ENCODE results near the gene DBP.

DBP gene

GRCh38 chr19:48656840-48657474 lies 19.8 kb upstream of the DBP start:
- no peak overlapping the region for H3K4me3 ChIP-seq (ENCODE audit: low read length)
- no peak for TF ChIP-seq ZNF274 (IDR thresholded peaks at IDR 0.05; ENCODE audit: low read depth, low read length)

- H3K4me3 ChIP-seq (ENCODE audit: low read length), result no peak overlapping the region
- no peak for TF ChIP-seq ZNF274 (IDR thresholded peaks at IDR 0.05; ENCODE audit: low read depth, low read length)
Measured at GRCh38 chr19:48654299-48655059, 17.3 kb upstream of the DBP start.

DNA sequence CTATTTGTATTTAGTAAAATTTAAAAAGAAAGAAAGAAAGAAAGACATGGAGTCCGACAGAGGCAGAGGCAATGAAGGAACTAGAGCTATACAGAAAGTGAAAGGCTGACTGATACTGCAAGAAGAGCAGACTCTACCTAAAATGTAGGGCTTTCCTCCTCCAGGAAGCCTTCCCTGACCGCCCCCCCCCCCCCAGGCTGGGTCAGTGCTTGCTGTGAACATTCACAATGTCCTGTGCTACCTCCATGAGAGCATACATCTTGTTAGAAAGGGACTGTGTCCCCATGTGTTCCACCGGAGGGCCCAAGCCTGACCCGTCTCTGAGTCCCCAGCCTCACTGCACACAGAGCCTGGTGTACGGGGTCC lies 14.5 kb upstream of the DBP start:
- no peak for TF ChIP-seq ZNF274 (IDR thresholded peaks at IDR 0.05; ENCODE audit: low read depth, low read length)
- no peak overlapping the region for H3K4me3 ChIP-seq (ENCODE audit: low read length)

DNA sequence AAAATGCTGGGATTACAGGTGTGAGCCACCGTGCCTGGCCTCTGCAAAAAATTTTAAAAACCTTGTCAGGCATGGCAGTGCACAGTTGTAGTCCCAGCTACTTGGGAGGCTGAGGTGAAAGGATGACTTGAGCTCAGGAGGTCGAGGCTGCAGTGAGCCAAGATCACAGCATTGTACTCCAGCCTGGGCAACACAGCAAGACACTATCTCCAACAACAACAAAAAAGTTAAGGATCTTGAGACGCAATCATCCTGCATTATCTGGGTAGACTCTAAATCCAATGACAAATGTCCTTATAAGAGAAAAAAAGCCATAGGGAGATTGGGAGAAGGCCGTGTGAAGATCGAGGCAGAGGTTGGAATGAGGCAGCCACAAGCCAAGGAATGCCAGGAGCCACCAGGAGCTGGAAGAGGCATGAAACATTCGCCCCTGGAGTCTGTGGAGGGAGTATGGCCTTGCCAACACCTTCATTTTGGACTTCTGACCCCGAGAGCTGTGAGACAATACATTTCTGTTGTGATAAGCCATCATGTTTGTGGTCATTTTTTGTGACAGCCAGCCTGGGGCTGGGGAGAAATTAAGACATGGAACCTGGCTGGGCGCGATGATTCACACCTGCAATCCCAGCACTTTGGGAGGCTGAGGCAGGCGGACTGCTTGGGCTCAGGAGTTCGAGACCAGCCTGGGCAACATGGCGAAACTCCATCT lies 13.9 kb upstream of the DBP start:
- no peak overlapping the region for H3K4me3 ChIP-seq (ENCODE audit: low read length)
- no peak for TF ChIP-seq ZNF274 (IDR thresholded peaks at IDR 0.05; ENCODE audit: low read depth, low read length)

DNA sequence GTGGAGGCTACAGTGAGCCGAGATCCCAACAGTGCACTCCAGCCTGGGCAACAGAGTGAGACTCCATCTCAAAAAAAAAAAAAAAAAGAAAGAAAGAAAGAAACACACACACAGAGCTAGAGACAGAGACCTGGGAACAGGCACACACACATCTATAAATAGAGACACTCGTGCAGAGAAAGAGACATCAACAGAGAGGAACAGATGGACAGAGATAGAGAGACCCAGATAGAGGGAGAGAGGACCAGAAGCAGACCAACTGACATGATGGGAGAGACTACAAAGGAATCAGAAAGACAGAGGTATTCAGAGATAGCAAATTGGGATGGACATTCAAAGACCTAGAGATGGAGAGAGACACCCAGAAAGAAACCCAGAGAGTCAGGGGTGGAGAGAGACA lies 11.0 kb upstream of the DBP start:
- H3K4me3 ChIP-seq (ENCODE audit: low read length), result no peak overlapping the region
- TF ChIP-seq ZNF274 (IDR thresholded peaks at IDR 0.05; ENCODE audit: low read depth, low read length), result no peak

- H3K4me3 ChIP-seq (ENCODE audit: low read length), result no peak overlapping the region
- TF ChIP-seq ZNF274 (IDR thresholded peaks at IDR 0.05; ENCODE audit: low read depth, low read length), result no peak
Measured at GRCh38 chr19:48646722-48647216, 9.6 kb upstream of the DBP start.

- TF ChIP-seq ZNF274 (IDR thresholded peaks at IDR 0.05; ENCODE audit: low read depth, low read length), result no peak
- H3K4me3 ChIP-seq (ENCODE audit: low read length), result peak within 1 kb of the TSS; percentile 44; the same call in 1 of the 2 replicates
Measured at GRCh38 chr19:48646001-48646721, 9.0 kb upstream of the DBP start, which contains the start of gene CA11. TSS of gene CA11 (minus strand) at chr19:48646187. CDS start at chr19:48645632, 555 bp downstream.

- H3K4me3 ChIP-seq (ENCODE audit: low read length), result peak overlapping the region; percentile 44; the same call in 1 of the 2 replicates
- no peak for TF ChIP-seq ZNF274 (IDR thresholded peaks at IDR 0.05; ENCODE audit: low read depth, low read length)
Measured at GRCh38 chr19:48645620-48646000, 8.4 kb upstream of the DBP start.

DNA sequence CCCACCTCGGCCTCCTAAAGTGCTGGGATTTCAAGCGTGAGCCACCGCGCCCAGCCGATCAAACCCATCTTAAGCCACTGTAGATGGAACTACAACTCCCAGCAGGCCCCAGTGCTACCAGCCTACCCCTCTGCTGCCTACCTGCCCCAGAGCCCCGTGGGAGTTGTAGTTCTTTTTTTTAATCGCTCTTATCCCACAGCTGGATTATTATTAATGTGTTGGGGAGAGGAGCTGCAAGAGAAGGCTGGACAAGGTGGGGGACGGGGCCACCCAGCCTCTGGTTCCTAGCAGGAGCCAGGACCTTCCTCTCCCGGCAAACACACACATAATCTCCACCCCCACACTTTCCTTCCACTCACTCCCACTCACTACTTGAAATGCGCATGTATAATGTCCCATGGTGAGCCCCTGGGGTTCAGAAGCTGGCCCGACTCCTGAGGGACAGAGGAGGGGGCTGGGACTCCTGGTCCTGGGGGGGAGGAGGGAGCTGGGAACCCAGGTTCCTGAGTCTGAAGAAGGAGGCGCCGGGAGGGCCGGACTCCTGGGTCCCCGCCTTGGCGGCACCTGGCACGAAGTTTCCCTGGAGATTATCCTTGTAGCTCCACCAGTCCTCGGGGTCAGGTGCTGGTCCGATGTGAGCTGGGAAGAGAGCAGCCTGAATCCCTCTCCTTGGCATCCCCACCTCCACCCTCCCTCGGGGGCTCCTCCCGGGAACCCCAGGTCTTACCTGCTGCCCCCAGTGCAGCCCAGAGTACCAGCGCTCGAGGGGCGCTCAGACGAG lies 7.8 kb upstream of the DBP start:
- no peak overlapping the region for H3K4me3 ChIP-seq (ENCODE audit: low read length)
- TF ChIP-seq ZNF274 (IDR thresholded peaks at IDR 0.05; ENCODE audit: low read depth, low read length), result no peak

DNA sequence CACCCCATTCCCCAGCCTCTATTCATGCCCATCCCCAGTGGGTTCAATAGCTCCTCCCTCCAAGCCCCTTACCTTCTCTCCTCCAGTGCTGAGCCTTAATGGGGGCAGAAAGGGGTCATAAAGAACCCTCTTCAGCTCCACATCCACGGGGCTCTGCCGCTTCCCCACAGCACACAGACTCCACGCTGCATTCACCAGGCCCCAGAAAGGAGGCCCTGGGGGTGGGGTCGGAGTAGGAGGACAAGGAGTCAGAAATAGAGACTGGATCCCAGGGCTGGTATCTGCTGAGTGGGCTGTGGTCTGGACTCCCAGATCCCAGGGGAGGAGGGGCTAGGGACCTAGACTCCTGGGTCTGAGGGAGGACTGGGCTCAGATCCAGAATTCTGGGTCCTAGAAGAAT lies 7.2 kb upstream of the DBP start:
- TF ChIP-seq ZNF274 (IDR thresholded peaks at IDR 0.05; ENCODE audit: low read depth, low read length), result no peak
- H3K4me3 ChIP-seq (ENCODE audit: low read length), result no peak overlapping the region

GRCh38 chr19:48642862-48643261 lies 5.7 kb upstream of the DBP start:
- H3K4me3 ChIP-seq (ENCODE audit: low read length), result no peak overlapping the region
- TF ChIP-seq ZNF274 (IDR thresholded peaks at IDR 0.05; ENCODE audit: low read depth, low read length), result no peak

- no peak overlapping the region for H3K4me3 ChIP-seq (ENCODE audit: low read length)
- TF ChIP-seq ZNF274 (IDR thresholded peaks at IDR 0.05; ENCODE audit: low read depth, low read length), result no peak
Measured at GRCh38 chr19:48641850-48642249, 4.7 kb upstream of the DBP start.
